ENCODE results near the gene ATP2C2.

ATP2C2 gene

DNA sequence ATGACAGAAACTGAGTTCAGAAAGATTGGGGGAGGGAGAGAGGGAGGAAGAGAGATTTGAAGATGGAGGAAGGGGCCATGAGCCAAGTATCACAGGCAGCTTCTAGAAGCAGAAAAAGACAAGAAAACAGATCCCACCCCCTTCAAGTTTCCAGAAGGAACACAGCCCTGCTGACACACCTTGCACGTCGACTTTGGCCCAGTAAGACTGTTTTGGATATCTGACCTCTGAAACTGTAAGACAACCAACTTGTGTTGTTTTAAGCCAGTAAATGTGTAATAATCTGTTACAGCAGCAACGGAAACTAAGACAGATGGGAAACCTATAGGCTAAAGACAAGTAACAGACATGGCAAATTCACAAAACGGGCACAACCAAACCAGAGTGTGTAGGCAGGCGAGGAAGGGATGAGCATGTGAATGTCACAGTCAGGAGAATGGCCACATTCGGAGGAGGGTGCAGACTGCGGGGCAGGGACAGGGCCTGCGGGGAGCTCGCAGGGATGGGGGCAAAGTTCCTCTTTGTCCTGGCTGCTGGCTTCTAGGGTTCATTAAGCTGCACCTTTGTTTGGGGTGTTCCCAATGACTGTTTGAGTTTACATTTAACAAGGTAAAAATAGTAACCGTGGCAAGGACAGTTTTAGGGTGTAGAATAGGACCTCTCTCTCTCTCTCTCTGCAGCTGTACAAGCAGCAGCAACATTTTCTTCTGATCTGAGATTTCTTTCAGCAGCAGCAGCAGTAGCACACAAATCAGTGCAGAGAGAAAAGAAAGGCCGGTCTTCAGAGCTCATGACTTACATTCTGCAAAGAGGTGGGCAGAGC is 18.3 kb upstream of the ATP2C2 start:
- Histone ChIP-seq H2AFZ (ENCODE audit: low read length) (no peak overlapping the region), H3K27me3 (ENCODE audit: insufficient read depth, low read length, poor library complexity, severe bottlenecking) (no peaks in the 10 kb centered on the region), H3K9ac (ENCODE audit: low read depth, low read length, poor library complexity, severe bottlenecking) (no peak overlapping the region), H4K20me1 (ENCODE audit: insufficient read depth, low read length, poor library complexity, severe bottlenecking) (no peaks in the 10 kb centered on the region), H3F3A (ENCODE audit: low read depth) (no peaks in the 10 kb centered on the region), H3K4me3 (ENCODE audit: low read length, poor library complexity, severe bottlenecking) (no peak overlapping the region), H3K4me2 (ENCODE audit: low read depth, low read length, poor library complexity, severe bottlenecking) (no peak overlapping the region), H3K9me3 (ENCODE audit: insufficient read depth, low read depth, low read length) (no peaks in the 10 kb centered on the region), H3K79me2 (ENCODE audit: insufficient read depth, low read length) (no peaks in the 10 kb centered on the region), H3K36me3 (ENCODE audit: insufficient read depth, low read length) (no peaks in the 10 kb centered on the region), H3K9me2 (replicated peaks; ENCODE audit: low read depth, low read length) (no peaks in the 10 kb centered on the region), H3K4me1 (ENCODE audit: insufficient read depth, low read length, poor library complexity, severe bottlenecking) (no peaks in the 10 kb centered on the region)
- TF ChIP-seq, protein P1, sequence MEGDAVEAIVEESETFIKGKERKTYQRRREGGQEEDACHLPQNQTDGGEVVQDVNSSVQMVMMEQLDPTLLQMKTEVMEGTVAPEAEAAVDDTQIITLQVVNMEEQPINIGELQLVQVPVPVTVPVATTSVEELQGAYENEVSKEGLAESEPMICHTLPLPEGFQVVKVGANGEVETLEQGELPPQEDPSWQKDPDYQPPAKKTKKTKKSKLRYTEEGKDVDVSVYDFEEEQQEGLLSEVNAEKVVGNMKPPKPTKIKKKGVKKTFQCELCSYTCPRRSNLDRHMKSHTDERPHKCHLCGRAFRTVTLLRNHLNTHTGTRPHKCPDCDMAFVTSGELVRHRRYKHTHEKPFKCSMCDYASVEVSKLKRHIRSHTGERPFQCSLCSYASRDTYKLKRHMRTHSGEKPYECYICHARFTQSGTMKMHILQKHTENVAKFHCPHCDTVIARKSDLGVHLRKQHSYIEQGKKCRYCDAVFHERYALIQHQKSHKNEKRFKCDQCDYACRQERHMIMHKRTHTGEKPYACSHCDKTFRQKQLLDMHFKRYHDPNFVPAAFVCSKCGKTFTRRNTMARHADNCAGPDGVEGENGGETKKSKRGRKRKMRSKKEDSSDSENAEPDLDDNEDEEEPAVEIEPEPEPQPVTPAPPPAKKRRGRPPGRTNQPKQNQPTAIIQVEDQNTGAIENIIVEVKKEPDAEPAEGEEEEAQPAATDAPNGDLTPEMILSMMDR (conservative IDR thresholded peaks at IDR 0.05; ENCODE audit: low read length), result no peak
- TF ChIP-seq EZH2phosphoT487 (IDR thresholded peaks at IDR 0.05; ENCODE audit: borderline replicate concordance), result no peak

DNA sequence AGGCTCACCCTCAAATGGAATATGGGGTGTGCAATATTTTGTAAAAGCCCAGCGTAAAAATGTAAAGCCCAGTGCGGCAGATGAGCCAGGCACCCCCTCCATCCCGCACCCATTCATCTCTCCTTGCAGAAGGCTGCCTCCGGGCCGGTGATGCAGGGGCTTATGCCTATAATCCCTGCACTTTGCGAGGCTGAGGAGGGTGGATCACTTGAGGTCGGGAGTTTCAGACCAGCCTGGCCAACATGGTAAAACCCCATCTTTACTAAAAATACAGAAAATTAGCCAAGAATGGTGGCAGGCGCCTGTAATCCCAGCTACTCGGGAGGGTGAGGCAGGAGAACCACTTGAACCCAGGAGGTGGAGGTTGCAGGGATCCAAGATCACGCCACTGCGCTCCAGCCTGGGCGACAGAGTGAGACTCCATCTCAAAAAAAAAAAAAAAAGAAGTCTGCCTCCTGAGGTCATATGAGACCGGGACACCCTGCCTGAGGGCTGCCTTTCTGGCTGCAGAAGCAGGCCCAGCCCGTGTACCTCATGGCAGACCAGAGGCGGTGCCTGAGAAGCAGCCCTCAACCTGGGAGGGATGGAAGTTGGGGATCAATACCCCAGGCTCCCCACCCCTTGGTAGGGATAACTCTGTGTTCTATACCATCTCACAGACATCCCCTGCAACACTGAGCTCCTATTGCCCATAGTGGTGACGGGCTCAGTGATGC is 17.5 kb upstream of the ATP2C2 start:
- TF ChIP-seq, protein P1 (conservative IDR thresholded peaks at IDR 0.05; ENCODE audit: low read length), result no peak
- no peak for TF ChIP-seq EZH2phosphoT487 (IDR thresholded peaks at IDR 0.05; ENCODE audit: borderline replicate concordance)
- H3K27me3 ChIP-seq (ENCODE audit: insufficient read depth, low read length, poor library complexity, severe bottlenecking), result no peaks in the 10 kb centered on the region
- no peaks in the 10 kb centered on the region for H3K36me3 ChIP-seq (ENCODE audit: insufficient read depth, low read length)
- no peaks in the 10 kb centered on the region for H3K9me2 ChIP-seq (replicated peaks; ENCODE audit: low read depth, low read length)
- H3K9ac ChIP-seq (ENCODE audit: low read depth, low read length, poor library complexity, severe bottlenecking), result no peak overlapping the region
- no peaks in the 10 kb centered on the region for H4K20me1 ChIP-seq (ENCODE audit: insufficient read depth, low read length, poor library complexity, severe bottlenecking)
- no peak overlapping the region for H3K4me2 ChIP-seq (ENCODE audit: low read depth, low read length, poor library complexity, severe bottlenecking)
- H3F3A ChIP-seq (ENCODE audit: low read depth), result no peaks in the 10 kb centered on the region
- H3K4me3 ChIP-seq (ENCODE audit: low read length, poor library complexity, severe bottlenecking), result no peak overlapping the region
- no peaks in the 10 kb centered on the region for H3K4me1 ChIP-seq (ENCODE audit: insufficient read depth, low read length, poor library complexity, severe bottlenecking)
- H2AFZ ChIP-seq (ENCODE audit: low read length), result no peak overlapping the region
- no peaks in the 10 kb centered on the region for H3K79me2 ChIP-seq (ENCODE audit: insufficient read depth, low read length)
- H3K9me3 ChIP-seq (ENCODE audit: insufficient read depth, low read depth, low read length), result no peaks in the 10 kb centered on the region

DNA sequence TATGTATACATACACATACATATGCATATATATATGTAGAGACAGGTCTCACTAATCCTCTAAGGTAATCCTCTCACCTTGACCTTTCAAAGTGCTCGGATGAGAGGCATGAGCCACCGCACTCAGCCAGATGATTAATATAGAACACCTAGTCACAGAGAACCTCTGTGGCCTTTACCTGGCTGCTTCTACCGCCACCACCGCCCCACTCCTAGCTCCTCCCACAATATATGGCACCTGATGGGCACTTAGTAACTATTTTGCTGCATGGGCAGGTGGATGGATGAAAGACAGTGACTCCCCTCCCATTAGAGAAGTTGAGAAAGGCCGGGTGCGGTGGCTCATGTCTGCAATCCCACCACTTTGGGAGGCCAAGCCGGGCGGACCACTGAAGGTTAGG is 16.7 kb upstream of the ATP2C2 start:
- TF ChIP-seq, protein P1 (conservative IDR thresholded peaks at IDR 0.05; ENCODE audit: low read length), result no peak
- no peak for TF ChIP-seq EZH2phosphoT487 (IDR thresholded peaks at IDR 0.05; ENCODE audit: borderline replicate concordance)
- no peak overlapping the region for H3K4me2 ChIP-seq (ENCODE audit: low read depth, low read length, poor library complexity, severe bottlenecking)
- H3K79me2 ChIP-seq (ENCODE audit: insufficient read depth, low read length), result no peaks in the 10 kb centered on the region
- H3K9me2 ChIP-seq (replicated peaks; ENCODE audit: low read depth, low read length), result no peaks in the 10 kb centered on the region
- H3K9me3 ChIP-seq (ENCODE audit: insufficient read depth, low read depth, low read length), result no peaks in the 10 kb centered on the region
- no peak overlapping the region for H3K9ac ChIP-seq (ENCODE audit: low read depth, low read length, poor library complexity, severe bottlenecking)
- no peaks in the 10 kb centered on the region for H4K20me1 ChIP-seq (ENCODE audit: insufficient read depth, low read length, poor library complexity, severe bottlenecking)
- no peak overlapping the region for H2AFZ ChIP-seq (ENCODE audit: low read length)
- H3K4me3 ChIP-seq (ENCODE audit: low read length, poor library complexity, severe bottlenecking), result no peak overlapping the region
- H3K36me3 ChIP-seq (ENCODE audit: insufficient read depth, low read length), result no peaks in the 10 kb centered on the region
- no peaks in the 10 kb centered on the region for H3K4me1 ChIP-seq (ENCODE audit: insufficient read depth, low read length, poor library complexity, severe bottlenecking)
- H3K27me3 ChIP-seq (ENCODE audit: insufficient read depth, low read length, poor library complexity, severe bottlenecking), result no peaks in the 10 kb centered on the region
- H3F3A ChIP-seq (ENCODE audit: low read depth), result no peaks in the 10 kb centered on the region

Measured in Loucy (cell line).